Uterus (tissue), 4 donors: ENCODE results near the gene RALGPS1. TPM values are rescaled to one million over a fixed set of nuclear protein-coding genes. Genes with fewer than 3 reads are reported as not detected.

ENCODE experiments used
- DNase-seq, 2 donors: peaks; one replicate each; pipeline ENCODE4 v3.0.0-alpha.2; 2019 to 2020
- H3K27ac ChIP-seq, 2 donors: fragments of 200-600 bp; sonication (generic); 1 replicate in 1 of 2; 2 replicates in 1 of 2; pipeline ENCODE4 v1.5.1; 2016 to 2018
- H3K27me3 ChIP-seq, 2 donors: fragments of 200-600 bp; sonication (generic); one replicate each; pipeline ENCODE4 v1.5.1; 2018 to 2019; ENCODE audit warnings: control low read depth in 1 of 2
- H3K36me3 ChIP-seq, 2 donors: fragments of 200-600 bp; sonication (generic); one replicate each; pipeline ENCODE4 v1.5.1; 2019; ENCODE audit warnings: control low read depth in 1 of 2
- H3K4me1 ChIP-seq, 2 donors: fragments of 200-600 bp; sonication (generic); one replicate each; pipeline ENCODE4 v1.5.1; 2018 to 2019; ENCODE audit warnings: control low read depth in 1 of 2
- H3K4me3 ChIP-seq, 2 donors: fragments of 200-600 bp; sonication (generic); 1 replicate in 1 of 2; 2 replicates in 1 of 2; pipeline ENCODE4 v1.5.1; 2018 to 2019; ENCODE audit warnings: mild to moderate bottlenecking in 1 of 2
- H3K9me3 ChIP-seq, 2 donors: fragments of 200-600 bp; sonication (generic); one replicate each; pipeline ENCODE4 v1.5.1; 2019; ENCODE audit warnings: control low read depth in 1 of 2
- POLR2A ChIP-seq, 2 donors: fragments of 450-650 bp; IDR thresholded peaks; one replicate each; pipeline ENCODE4 v1.6.1; 2016; ENCODE audit warnings: antibody characterized with exemption in 2 of 2, mild to moderate bottlenecking in 1 of 2, moderate library complexity in 1 of 2
- intact Hi-C: fragments of 100-400 bp; cut with DNase I; formaldehyde crosslinking; loops from one replicate; pipeline ENCODE4 v1.15.1; 2023; ENCODE audit warnings: low total_unique reads
- total RNA-seq, 4 donors: library from RNA; depleted of rRNA in 3 of 4; stranded (reverse); fragments of >200 nt in 3 of 4; gene quantifications; one replicate each; pipeline versions ENCODE4 v1.1.0 to v1.2.4, GENCODE V29; 2014 to 2023
- TF ChIP-seq, protein P1 (sequence below), 4 experiments: fragments of 200-600 bp in 2 of 4; fragments of 450-650 bp in 2 of 4; sonication (generic) in 2 of 4; IDR thresholded peaks; one replicate each; pipeline ENCODE4 v1.5.1; 2016 to 2019; ENCODE audit warnings: antibody characterized with exemption in 4 of 4, mild to moderate bottlenecking in 2 of 4, moderate library complexity in 1 of 4
- donor health status: DM: yes; HTN: yes; CAD: no.

Gene RALGPS1
- total RNA-seq, 4 donors from 2014 or later = 8.5 to 16.7 (median 14.5) TPM

DNA sequence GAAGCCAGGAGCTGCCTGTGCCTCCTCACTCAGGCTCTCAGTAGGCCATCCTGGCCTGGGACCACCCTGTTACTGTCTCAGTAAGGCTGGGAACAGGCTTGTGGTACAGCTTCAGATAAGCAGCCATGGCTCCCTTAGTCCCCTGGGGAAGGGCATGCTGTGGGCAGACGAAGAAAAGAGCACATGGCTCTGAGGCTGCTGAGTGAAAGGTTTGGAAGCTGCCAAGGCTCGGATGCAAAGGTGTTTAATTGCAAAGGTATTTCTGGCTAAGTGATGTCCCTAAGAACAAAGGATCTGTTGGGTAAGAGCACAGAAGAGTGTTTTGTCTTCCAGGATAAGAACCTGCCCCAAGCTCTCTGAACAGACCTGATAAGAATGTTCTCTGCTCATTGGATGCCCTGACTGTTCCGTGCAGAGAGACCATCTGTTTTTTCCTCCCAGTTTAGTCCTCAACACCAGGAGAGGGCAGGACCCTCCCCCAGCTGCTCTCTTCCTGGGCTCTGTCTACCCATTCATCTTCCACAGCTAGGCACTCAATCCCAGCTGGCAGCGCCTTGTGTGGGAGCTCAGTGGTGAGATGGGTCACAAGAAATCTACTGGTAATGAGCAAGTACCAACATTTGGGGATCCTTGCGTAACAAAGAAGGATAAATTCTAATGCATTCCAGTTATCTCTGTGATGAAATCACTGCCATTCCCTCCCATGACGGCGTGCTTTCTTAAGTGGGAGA lies 190.2 kb downstream of the RALGPS1 start:
- Histone ChIP-seq H3K4me1 (no peaks in the 10 kb centered on the region), H3K27ac (peak overlapping the region; percentile 37 to 45), H3K9me3 (no peaks in the 10 kb centered on the region), H3K27me3 (no peaks in the 10 kb centered on the region), H3K4me3 (no peak overlapping the region), H3K36me3 (no peaks in the 10 kb centered on the region)
- intact Hi-C loops = no loop called here
- no peak for DNase-seq
- TF ChIP-seq POLR2A (IDR thresholded peaks at IDR 0.05) = no peak
- TF ChIP-seq, protein P1, sequence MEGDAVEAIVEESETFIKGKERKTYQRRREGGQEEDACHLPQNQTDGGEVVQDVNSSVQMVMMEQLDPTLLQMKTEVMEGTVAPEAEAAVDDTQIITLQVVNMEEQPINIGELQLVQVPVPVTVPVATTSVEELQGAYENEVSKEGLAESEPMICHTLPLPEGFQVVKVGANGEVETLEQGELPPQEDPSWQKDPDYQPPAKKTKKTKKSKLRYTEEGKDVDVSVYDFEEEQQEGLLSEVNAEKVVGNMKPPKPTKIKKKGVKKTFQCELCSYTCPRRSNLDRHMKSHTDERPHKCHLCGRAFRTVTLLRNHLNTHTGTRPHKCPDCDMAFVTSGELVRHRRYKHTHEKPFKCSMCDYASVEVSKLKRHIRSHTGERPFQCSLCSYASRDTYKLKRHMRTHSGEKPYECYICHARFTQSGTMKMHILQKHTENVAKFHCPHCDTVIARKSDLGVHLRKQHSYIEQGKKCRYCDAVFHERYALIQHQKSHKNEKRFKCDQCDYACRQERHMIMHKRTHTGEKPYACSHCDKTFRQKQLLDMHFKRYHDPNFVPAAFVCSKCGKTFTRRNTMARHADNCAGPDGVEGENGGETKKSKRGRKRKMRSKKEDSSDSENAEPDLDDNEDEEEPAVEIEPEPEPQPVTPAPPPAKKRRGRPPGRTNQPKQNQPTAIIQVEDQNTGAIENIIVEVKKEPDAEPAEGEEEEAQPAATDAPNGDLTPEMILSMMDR (IDR thresholded peaks at IDR 0.05) = no peak

DNA sequence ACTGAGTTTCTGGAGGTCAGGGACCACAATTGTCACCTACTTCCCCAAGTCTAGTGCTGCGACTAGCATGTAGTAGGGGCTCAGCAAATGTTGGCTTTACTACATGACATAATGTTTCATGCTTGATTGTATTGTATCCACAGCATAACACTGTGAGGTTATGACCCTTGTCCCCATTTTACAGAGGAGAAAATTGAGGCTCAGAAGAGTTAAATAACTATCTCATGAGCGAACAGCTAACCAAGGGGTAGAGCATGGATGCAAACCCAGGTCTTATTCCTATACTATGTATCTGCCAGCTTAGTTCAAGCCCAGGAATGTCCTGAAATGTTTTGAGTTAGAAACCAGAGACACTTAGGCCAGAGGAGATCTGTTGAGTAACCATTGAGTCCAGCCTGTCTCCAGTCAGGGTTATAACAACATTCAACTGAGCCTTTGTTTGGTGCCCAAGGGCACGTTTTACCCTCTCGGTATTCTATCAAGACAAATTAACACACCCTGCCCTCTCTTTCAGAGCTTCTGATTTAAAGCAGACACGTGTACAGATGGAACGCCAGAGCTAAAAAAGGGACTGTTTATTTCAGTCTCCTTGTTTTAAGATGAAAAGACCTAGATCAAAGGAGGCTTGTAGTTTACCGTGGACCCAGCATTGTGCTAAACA lies 191.4 kb downstream of the RALGPS1 start:
- DNase-seq = no peak
- no peak for TF ChIP-seq POLR2A (IDR thresholded peaks at IDR 0.05)
- TF ChIP-seq, protein P1 (IDR thresholded peaks at IDR 0.05) = no peak
- Histone ChIP-seq H3K36me3 (no peaks in the 10 kb centered on the region), H3K4me1 (no peaks in the 10 kb centered on the region), H3K4me3 (no peak overlapping the region), H3K9me3 (no peaks in the 10 kb centered on the region), H3K27me3 (no peaks in the 10 kb centered on the region), H3K27ac (peak overlapping the region; percentile 21 to 37)
- intact Hi-C loops = no loop called here

DNA sequence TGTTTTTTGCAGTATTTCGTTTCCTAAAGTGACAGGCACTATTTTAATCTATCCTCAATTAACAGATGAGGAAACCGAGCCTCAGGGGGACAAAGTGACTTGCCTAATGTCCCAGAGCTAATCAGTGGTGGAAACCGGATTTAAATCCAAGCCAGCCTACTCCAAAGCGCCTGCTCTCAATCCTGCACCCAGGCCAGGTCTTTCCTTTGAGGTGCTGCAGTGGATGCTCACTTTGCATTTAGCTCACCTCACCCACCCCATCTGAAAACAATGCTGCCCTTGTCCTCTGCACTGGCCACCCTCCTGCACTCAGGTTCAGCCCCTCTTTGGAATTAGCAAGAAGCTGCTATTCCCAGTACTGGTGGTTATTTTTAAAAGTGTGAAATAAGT lies 191.9 kb downstream of the RALGPS1 start:
- no peak for TF ChIP-seq POLR2A (IDR thresholded peaks at IDR 0.05)
- TF ChIP-seq, protein P1 (IDR thresholded peaks at IDR 0.05) = no peak
- H3K4me3 ChIP-seq = no peak overlapping the region
- H3K4me1 ChIP-seq = no peaks in the 10 kb centered on the region
- peak overlapping the region in 1 of 2 donors; percentile 50 for H3K27ac ChIP-seq
- intact Hi-C loops = no loop called here
- no peaks in the 10 kb centered on the region for H3K27me3 ChIP-seq
- H3K36me3 ChIP-seq = no peaks in the 10 kb centered on the region
- H3K9me3 ChIP-seq = no peaks in the 10 kb centered on the region
- DNase-seq = no peak

DNA sequence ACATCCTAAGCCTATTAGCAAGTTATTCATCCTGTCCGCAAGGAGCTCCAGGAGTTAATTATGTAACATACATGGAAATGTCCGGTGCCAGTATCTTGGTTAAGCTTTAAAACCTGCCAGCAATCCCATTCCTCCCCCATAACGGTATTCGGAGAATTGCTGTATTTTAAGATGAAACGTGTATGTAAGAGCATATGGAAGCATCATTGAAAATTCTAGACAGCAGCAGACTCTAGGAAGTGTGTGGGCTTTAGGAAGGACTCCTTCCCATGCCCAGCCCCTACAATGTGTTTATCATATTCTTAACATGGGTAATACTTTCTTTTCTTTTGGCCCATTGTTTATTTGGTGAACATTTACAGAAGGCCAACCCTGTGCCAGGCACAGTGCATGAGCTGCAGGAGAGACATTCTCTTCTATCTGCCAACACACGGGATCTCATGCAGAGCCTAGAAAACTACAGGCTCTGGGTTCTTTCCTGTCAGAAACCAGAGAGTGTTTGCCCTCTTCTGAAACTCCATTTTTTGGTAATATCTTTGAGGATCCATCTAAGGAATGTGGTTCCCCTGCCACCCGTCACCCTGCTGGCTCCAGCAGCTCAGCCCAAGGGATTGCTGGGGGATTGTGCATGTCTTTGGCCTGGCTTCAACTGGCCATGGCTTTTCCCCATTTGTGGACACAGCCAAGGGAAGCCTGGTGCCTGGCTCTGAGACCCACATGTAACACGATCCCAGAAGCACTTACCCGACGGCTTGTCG lies 192.8 kb downstream of the RALGPS1 start:
- Histone ChIP-seq H3K9me3 (no peaks in the 10 kb centered on the region), H3K27me3 (no peaks in the 10 kb centered on the region), H3K4me3 (no peak overlapping the region), H3K27ac (peak overlapping the region; percentile 40 to 55), H3K36me3 (no peaks in the 10 kb centered on the region), H3K4me1 (peaks cover 0 to 6% of the 10 kb centered on the region in 2 donors)
- intact Hi-C loops = no loop called here
- TF ChIP-seq, protein P1 (IDR thresholded peaks at IDR 0.05) = no peak
- no peak for TF ChIP-seq POLR2A (IDR thresholded peaks at IDR 0.05)
- DNase-seq = no peak
